ENCODE results near the gene PUS10. TPM values are rescaled to one million over a fixed set of nuclear protein-coding genes. Genes with fewer than 3 reads are reported as not detected.

The PUS10 gene
- total RNA-seq, 2 experiments from 2014 or later: 2.0 to 2.6 TPM

DNA sequence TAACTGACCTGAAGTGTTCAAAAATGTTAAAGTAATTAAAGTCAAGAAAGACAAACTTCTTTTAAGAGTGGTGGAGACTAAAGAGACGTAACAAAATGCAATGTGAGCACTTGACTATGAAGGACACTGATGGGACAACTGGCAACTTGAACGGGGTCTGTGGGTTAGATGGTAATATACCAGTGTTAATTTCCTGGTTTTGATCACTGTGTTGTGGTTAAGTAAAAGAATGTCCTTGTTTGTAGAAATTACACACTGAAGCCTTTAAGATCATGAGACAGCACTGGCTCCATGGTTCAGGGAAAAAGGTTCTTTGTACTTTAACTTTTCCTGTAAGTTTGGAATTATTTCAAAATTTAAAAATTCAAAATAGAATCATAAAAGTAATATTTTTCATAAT is 78.4 kb downstream of the PUS10 start:
- Mint-ChIP-seq H3K4me3 (no peak overlapping the region), H3K9me3 (no peaks in the 10 kb centered on the region), H3K36me3 (ENCODE audit: low read depth) (peaks cover 24% of the 10 kb centered on the region), H3K27ac (no peak overlapping the region), H3K4me1 (ENCODE audit: low read depth) (no peaks in the 10 kb centered on the region), H3K27me3 (no peaks in the 10 kb centered on the region)
- no peaks in the 10 kb centered on the region for H3K9me3 ChIP-seq (ENCODE audit: control insufficient read depth in 1 of 2, insufficient read depth in 1 of 2, low read length in 2 of 2)
- intact Hi-C loops (cut with DNase I, micrococcal nuclease): no loop called here
- TF ChIP-seq, protein P1, sequence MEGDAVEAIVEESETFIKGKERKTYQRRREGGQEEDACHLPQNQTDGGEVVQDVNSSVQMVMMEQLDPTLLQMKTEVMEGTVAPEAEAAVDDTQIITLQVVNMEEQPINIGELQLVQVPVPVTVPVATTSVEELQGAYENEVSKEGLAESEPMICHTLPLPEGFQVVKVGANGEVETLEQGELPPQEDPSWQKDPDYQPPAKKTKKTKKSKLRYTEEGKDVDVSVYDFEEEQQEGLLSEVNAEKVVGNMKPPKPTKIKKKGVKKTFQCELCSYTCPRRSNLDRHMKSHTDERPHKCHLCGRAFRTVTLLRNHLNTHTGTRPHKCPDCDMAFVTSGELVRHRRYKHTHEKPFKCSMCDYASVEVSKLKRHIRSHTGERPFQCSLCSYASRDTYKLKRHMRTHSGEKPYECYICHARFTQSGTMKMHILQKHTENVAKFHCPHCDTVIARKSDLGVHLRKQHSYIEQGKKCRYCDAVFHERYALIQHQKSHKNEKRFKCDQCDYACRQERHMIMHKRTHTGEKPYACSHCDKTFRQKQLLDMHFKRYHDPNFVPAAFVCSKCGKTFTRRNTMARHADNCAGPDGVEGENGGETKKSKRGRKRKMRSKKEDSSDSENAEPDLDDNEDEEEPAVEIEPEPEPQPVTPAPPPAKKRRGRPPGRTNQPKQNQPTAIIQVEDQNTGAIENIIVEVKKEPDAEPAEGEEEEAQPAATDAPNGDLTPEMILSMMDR (IDR thresholded peaks at IDR 0.05): no peak
- ChIA-PET CTCF (no interaction called here), POLR2A (no interaction called here)
- H3K4me3 ChIP-seq (ENCODE audit: low read length): no peak overlapping the region
- H3K4me1 ChIP-seq (ENCODE audit: insufficient read depth, low read length): no peaks in the 10 kb centered on the region
- no peaks in the 10 kb centered on the region for H3K27me3 ChIP-seq (ENCODE audit: control insufficient read depth in 1 of 2, insufficient read depth in 2 of 2, low read length in 2 of 2)
- no peak overlapping the region for H3K27ac ChIP-seq (ENCODE audit: low read depth in 1 of 2, low read length in 2 of 2)
- H3K36me3 ChIP-seq (ENCODE audit: insufficient read depth, low read length): no peaks in the 10 kb centered on the region
- no peak for ATAC-seq (ENCODE audit: poor library complexity)
- DNase-seq: no peak

DNA sequence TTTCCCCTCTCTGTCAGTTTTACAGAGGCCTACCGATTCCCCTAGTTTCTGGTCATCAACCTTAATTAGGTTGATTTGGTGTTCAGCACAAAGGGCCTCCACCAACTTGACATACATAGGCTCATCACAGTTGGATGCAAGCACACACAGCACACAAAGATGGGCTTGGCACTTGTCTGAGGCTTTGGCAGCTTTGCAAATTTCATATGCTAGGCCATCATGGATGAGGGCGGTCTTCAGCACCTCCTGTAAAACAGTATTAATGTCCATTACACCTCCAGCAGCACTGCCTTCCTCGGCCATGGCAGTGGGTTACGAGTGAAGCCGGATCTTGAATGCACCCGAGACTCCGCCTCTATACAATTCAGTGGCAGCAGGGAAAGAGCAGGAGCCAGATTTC is 79.8 kb downstream of the PUS10 start:
- DNase-seq: no peak
- POLR2A ChIA-PET: no interaction called here
- H3K27ac Mint-ChIP-seq: no peak overlapping the region
- H3K36me3 ChIP-seq (ENCODE audit: insufficient read depth, low read length): no peaks in the 10 kb centered on the region
- H3K9me3 Mint-ChIP-seq: no peaks in the 10 kb centered on the region
- no peaks in the 10 kb centered on the region for H3K9me3 ChIP-seq (ENCODE audit: control insufficient read depth in 1 of 2, insufficient read depth in 1 of 2, low read length in 2 of 2)
- TF ChIP-seq, protein P1 (IDR thresholded peaks at IDR 0.05): no peak
- no peaks in the 10 kb centered on the region for H3K4me1 ChIP-seq (ENCODE audit: insufficient read depth, low read length)
- H3K27me3 Mint-ChIP-seq: no peaks in the 10 kb centered on the region
- no peaks in the 10 kb centered on the region for H3K27me3 ChIP-seq (ENCODE audit: control insufficient read depth in 1 of 2, insufficient read depth in 2 of 2, low read length in 2 of 2)
- intact Hi-C loops (cut with DNase I, micrococcal nuclease): no loop called here
- H3K4me3 ChIP-seq (ENCODE audit: low read length): no peak overlapping the region
- no peak overlapping the region for H3K27ac ChIP-seq (ENCODE audit: low read depth in 1 of 2, low read length in 2 of 2)
- no peak overlapping the region for H3K4me3 Mint-ChIP-seq
- CTCF ChIA-PET: no interaction called here
- peaks cover 26% of the 10 kb centered on the region for H3K36me3 Mint-ChIP-seq (ENCODE audit: low read depth)
- H3K4me1 Mint-ChIP-seq (ENCODE audit: low read depth): peaks cover 6% of the 10 kb centered on the region
- no peak for ATAC-seq (ENCODE audit: poor library complexity)

DNA sequence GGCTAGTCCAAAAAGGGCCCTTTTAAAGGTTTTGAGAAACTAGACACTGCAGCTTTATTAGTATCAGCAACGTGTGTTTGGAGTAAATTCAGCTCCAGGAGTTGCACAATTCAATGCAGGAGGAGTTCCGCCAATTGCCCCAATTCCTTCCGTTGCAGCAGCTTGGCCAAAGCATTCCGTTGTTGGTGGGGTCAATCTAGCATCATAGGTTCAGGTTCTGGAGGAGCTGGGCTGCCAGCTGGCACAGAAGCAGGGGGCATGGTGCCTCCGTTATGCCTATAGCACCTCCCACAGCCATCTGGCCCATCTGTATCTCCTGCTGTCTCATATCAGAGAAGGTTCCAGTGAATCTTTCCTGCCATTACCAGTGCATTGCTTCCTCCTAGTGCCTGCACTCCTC is 81.3 kb downstream of the PUS10 start:
- peaks cover 3% of the 10 kb centered on the region for H3K36me3 ChIP-seq (ENCODE audit: insufficient read depth, low read length)

More for the DNA sequence above, 81.3 kb downstream of the PUS10 start:
- intact Hi-C loops (cut with DNase I, micrococcal nuclease): no loop called here
- Mint-ChIP-seq H3K27me3 (no peaks in the 10 kb centered on the region), H3K36me3 (ENCODE audit: low read depth) (peaks cover 36% of the 10 kb centered on the region), H3K9me3 (no peaks in the 10 kb centered on the region), H3K27ac (no peak overlapping the region), H3K4me1 (ENCODE audit: low read depth) (peaks cover 6% of the 10 kb centered on the region), H3K4me3 (no peak overlapping the region)
- Histone ChIP-seq H3K27me3 (ENCODE audit: control insufficient read depth in 1 of 2, insufficient read depth in 2 of 2, low read length in 2 of 2) (no peaks in the 10 kb centered on the region), H3K4me3 (ENCODE audit: low read length) (no peak overlapping the region), H3K4me1 (ENCODE audit: insufficient read depth, low read length) (no peaks in the 10 kb centered on the region), H3K27ac (ENCODE audit: low read depth in 1 of 2, low read length in 2 of 2) (no peak overlapping the region), H3K9me3 (ENCODE audit: control insufficient read depth in 1 of 2, insufficient read depth in 1 of 2, low read length in 2 of 2) (no peaks in the 10 kb centered on the region)
- no peak for ATAC-seq (ENCODE audit: poor library complexity)
- TF ChIP-seq, protein P1 (IDR thresholded peaks at IDR 0.05): no peak
- ChIA-PET POLR2A (no interaction called here), CTCF (no interaction called here)
- DNase-seq: no peak
